Liver (tissue), 9 donors: ENCODE data around the gene EDNRA. TPM values are rescaled to one million over a fixed set of nuclear protein-coding genes. Genes with fewer than 3 reads are reported as not detected.

Source experiments
- DNase-seq: peaks from one replicate; pipeline ENCODE4 v3.0.0-alpha.2; 2017; ENCODE audit warnings: low spot score
- H3K27ac ChIP-seq, 2 donors: one replicate each; pipeline ENCODE4 v1.7.0; 2013; ENCODE audit warnings: inconsistent platforms in 2 of 2, low read length in 2 of 2, control low read depth in 1 of 2, low read depth in 1 of 2, mild to moderate bottlenecking in 1 of 2
- H3K27me3 ChIP-seq, 4 donors: one replicate each; pipeline versions ENCODE4 v1.6.1 to v1.7.0; 2013; ENCODE audit warnings: low read length in 3 of 4, inconsistent platforms in 1 of 4, mild to moderate bottlenecking in 1 of 4, moderate library complexity in 1 of 4; ENCODE audit not compliant: control insufficient read depth in 4 of 4, insufficient read depth in 4 of 4
- H3K36me3 ChIP-seq, 4 donors: one replicate each; pipeline versions ENCODE4 v1.6.1 to v1.7.0; 2013; ENCODE audit warnings: low read length in 3 of 4, mild to moderate bottlenecking in 3 of 4, low read depth in 1 of 4, moderate library complexity in 1 of 4; ENCODE audit not compliant: control insufficient read depth in 4 of 4, insufficient read depth in 3 of 4
- H3K4me1 ChIP-seq, 4 donors: one replicate each; pipeline versions ENCODE4 v1.6.1 to v1.7.0; 2013; ENCODE audit warnings: low read length in 3 of 4, mild to moderate bottlenecking in 3 of 4, moderate library complexity in 1 of 4; ENCODE audit not compliant: control insufficient read depth in 4 of 4, insufficient read depth in 4 of 4
- H3K4me3 ChIP-seq, 3 donors: one replicate each; pipeline versions ENCODE4 v1.6.1 to v1.7.0; 2013; ENCODE audit warnings: low read length in 3 of 3, control low read depth in 1 of 3, low read depth in 1 of 3, mild to moderate bottlenecking in 1 of 3
- H3K9ac ChIP-seq, 2 donors: one replicate each; pipeline ENCODE4 v1.7.0; 2013; ENCODE audit warnings: low read length in 2 of 2, mild to moderate bottlenecking in 2 of 2, moderate library complexity in 2 of 2, control low read depth in 1 of 2, low read depth in 1 of 2
- H3K9me3 ChIP-seq, 4 donors: one replicate each; pipeline versions ENCODE4 v1.6.1 to v1.7.0; 2013; ENCODE audit warnings: low read length in 3 of 4; ENCODE audit not compliant: control insufficient read depth in 4 of 4
- ATF3 ChIP-seq: IDR thresholded peaks from 2 replicates; pipeline ENCODE4 v1.6.1; 2016; ENCODE audit warnings: antibody characterized with exemption
- CTCF ChIP-seq: fragments of 150-350 bp; IDR thresholded peaks from 2 replicates; pipeline ENCODE4 v1.5.1; 2017; ENCODE audit warnings: improper control_type of control experiment, low read depth, low read length; ENCODE audit not compliant: missing input control
- EGR1 ChIP-seq, 2 donors: IDR thresholded peaks; 2 replicates each; pipeline ENCODE4 v1.6.1; 2016 to 2018; ENCODE audit warnings: antibody characterized with exemption in 2 of 2, low read depth in 2 of 2
- FOXA1 ChIP-seq: IDR thresholded peaks from 2 replicates; pipeline ENCODE4 v1.6.1; 2016; ENCODE audit warnings: antibody characterized with exemption
- FOXA2 ChIP-seq: IDR thresholded peaks from 2 replicates; pipeline ENCODE4 v1.6.1; 2016; ENCODE audit warnings: antibody characterized with exemption
- GABPA ChIP-seq, 2 donors: IDR thresholded peaks in 1 of 2; conservative IDR thresholded peaks in 1 of 2; 2 replicates each; pipeline ENCODE4 v1.6.1; 2016; ENCODE audit warnings: antibody characterized with exemption in 2 of 2, mild to moderate bottlenecking in 1 of 2, moderate library complexity in 1 of 2
- HNF4A ChIP-seq, 2 donors: conservative IDR thresholded peaks; 2 replicates each; pipeline ENCODE4 v1.6.1; 2016; ENCODE audit warnings: antibody characterized with exemption in 2 of 2, mild to moderate bottlenecking in 2 of 2
- HNF4G ChIP-seq: IDR thresholded peaks from 2 replicates; pipeline ENCODE4 v1.6.1; 2016; ENCODE audit warnings: antibody characterized with exemption
- JUND ChIP-seq, 2 donors: IDR thresholded peaks; 2 replicates each; pipeline ENCODE4 v1.6.1; 2016; ENCODE audit warnings: antibody characterized with exemption in 2 of 2
- MAX ChIP-seq: IDR thresholded peaks from 2 replicates; pipeline ENCODE4 v1.6.1; 2016; ENCODE audit warnings: antibody characterized with exemption
- RAD21 ChIP-seq, 2 donors: IDR thresholded peaks; 2 replicates each; pipeline ENCODE4 v1.6.1; 2016; ENCODE audit warnings: antibody characterized with exemption in 2 of 2, mild to moderate bottlenecking in 2 of 2
- REST ChIP-seq: IDR thresholded peaks from 2 replicates; pipeline ENCODE4 v1.6.1; 2016; ENCODE audit warnings: antibody characterized with exemption, mild to moderate bottlenecking
- RXRA ChIP-seq, 2 donors: IDR thresholded peaks; 2 replicates each; pipeline ENCODE4 v1.6.1; 2017 to 2018; ENCODE audit warnings: antibody characterized with exemption in 2 of 2, mild to moderate bottlenecking in 1 of 2
- SP1 ChIP-seq: IDR thresholded peaks from 2 replicates; pipeline ENCODE4 v1.6.1; 2018; ENCODE audit warnings: antibody characterized with exemption, mild to moderate bottlenecking
- TAF1 ChIP-seq: conservative IDR thresholded peaks from 2 replicates; pipeline ENCODE4 v1.6.1; 2016; ENCODE audit warnings: antibody characterized with exemption, mild to moderate bottlenecking
- WGBS: extraction: QIAGEN DNeasy Blood & Tissue Kit; methylation state at CpG from one replicate; pipeline ENCODE4 v1.1.7; 2013; 5-methylcytosine and 5-hydroxymethylcytosine counted together
- polyA plus RNA-seq, 2 donors: library from polyadenylated mRNA; stranded (reverse) in 1 of 2; unstranded in 1 of 2; fragments of 200-250 nt in 1 of 2; fragments of >200 nt in 1 of 2; fragmentation: Nextera tagmentation in 1 of 2; extraction: Ambion mirVana in 1 of 2; gene quantifications; one replicate each; pipeline versions ENCODE4 v1.2.1 to v1.2.3, GENCODE V29; 2013 to 2015
- total RNA-seq, 2 donors: library from RNA; depleted of rRNA; stranded (reverse); fragments of >200 nt; gene quantifications; one replicate each; pipeline ENCODE4 v1.2.3, GENCODE V29; 2014
- donor health status: healthy.
- donor health status: healthy.
- donor health status: healthy.
- donor health status: healthy.
- donor health status: healthy.

Gene EDNRA
- total and polyA plus RNA-seq, 4 donors: 0.71 to 6.0 (median 1.1) TPM

- WGBS: 77% methylated on average over 6 of the region's 6 CpGs
- Histone ChIP-seq H3K27ac (no peak overlapping the region), H3K4me1 (no peaks in the 10 kb centered on the region), H3K9me3 (no peaks in the 10 kb centered on the region), H3K27me3 (no peaks in the 10 kb centered on the region), H3K36me3 (no peaks in the 10 kb centered on the region), H3K4me3 (no peak overlapping the region), H3K9ac (no peak overlapping the region)
- no peak for DNase-seq
- TF ChIP-seq ATF3 (no peak), SP1 (no peak), EGR1 (IDR thresholded peaks at IDR 0.05; ENCODE audit: low read depth in 2 of 2) (no peak), CTCF (no peak), RXRA (IDR thresholded peaks at IDR 0.05) (no peak), TAF1 (no peak), FOXA2 (no peak), HNF4G (no peak), HNF4A (conservative IDR thresholded peaks at IDR 0.05) (no peak), FOXA1 (no peak), RAD21 (IDR thresholded peaks at IDR 0.05) (no peak), REST (no peak), GABPA (IDR thresholded peaks at IDR 0.05 in 1 of 2, conservative IDR thresholded peaks at IDR 0.05 in 1 of 2) (no peak)
Measured at GRCh38 chr4:147513952-147514351, 33.1 kb downstream of the EDNRA start.

- H3K9ac ChIP-seq: no peak overlapping the region
Measured at GRCh38 chr4:147515220-147515936, 34.5 kb downstream of the EDNRA start.

More at GRCh38 chr4:147515220-147515936, 34.5 kb downstream of the EDNRA start:
- Histone ChIP-seq H3K4me3 (no peak overlapping the region), H3K27me3 (no peaks in the 10 kb centered on the region), H3K9me3 (no peaks in the 10 kb centered on the region), H3K36me3 (no peaks in the 10 kb centered on the region), H3K4me1 (no peaks in the 10 kb centered on the region), H3K27ac (no peak overlapping the region)
- TF ChIP-seq JUND (IDR thresholded peaks at IDR 0.05): no peak
- TF ChIP-seq TAF1: no peak
- TF ChIP-seq RXRA (IDR thresholded peaks at IDR 0.05): no peak
- no peak for TF ChIP-seq FOXA2
- TF ChIP-seq MAX: no peak
- 86% methylated on average over 1 of the region's 1 CpG for WGBS
- no peak for DNase-seq
